Measurements from ENCODE around the gene ZFP64.
A peak's percentile ranks its signal among the peaks of the same experiment; 100 is the strongest.
"Not testable (repeated sequence)": the region's sequence is repeated elsewhere in the genome, so short reads cannot be mapped to it uniquely, and the experiment has no call there.

The ZFP64 gene

DNA sequence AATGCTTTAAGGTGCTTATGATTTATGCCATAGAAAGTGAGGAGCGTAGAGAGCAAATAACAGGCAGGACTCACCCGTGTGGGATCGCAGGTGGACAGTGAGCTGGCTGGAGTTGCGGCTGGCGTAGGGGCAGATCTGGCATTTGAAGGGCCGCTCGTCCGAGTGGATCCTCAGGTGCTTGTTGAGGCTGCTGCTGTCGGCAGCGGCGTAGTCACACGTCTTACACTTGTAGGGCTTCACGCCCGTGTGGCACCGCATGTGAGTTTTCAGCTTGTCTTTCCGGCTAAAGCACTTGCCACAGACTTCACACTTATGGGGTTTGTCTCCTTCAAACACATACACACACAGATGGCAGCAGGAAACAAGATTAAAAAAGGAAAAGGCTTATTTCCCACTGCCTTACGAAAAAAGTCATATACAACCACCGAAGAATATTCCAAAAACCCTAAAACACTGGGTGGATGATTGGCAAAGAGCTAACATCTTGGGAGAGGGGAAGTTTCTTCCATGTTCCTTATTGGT, 31.5 kb downstream of the ZFP64 start:
- DNase-seq (ENCODE audit: low spot score), result no peak
- FAIRE-seq, result no peak

DNA sequence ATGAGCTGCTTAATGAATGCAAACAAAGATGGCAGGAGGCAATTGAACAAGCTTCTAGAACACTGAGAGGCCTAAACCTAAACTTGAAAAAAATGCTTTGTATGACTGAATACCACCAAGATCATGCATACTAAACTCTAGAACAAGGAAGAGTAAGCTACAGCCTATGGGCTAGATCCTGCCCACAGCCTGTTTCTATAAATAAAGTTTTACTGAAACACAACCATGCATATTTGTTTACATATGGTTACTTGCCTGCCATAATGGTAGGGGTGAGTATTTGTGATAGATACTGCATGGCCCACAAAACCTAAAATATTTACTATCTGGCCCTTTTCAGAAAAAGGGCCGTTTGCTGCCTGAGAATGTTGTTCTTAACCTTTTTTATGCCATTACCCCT, 37.0 kb downstream of the ZFP64 start:
- FAIRE-seq (no peak), DNase-seq (ENCODE audit: low spot score) (no peak)

DNA sequence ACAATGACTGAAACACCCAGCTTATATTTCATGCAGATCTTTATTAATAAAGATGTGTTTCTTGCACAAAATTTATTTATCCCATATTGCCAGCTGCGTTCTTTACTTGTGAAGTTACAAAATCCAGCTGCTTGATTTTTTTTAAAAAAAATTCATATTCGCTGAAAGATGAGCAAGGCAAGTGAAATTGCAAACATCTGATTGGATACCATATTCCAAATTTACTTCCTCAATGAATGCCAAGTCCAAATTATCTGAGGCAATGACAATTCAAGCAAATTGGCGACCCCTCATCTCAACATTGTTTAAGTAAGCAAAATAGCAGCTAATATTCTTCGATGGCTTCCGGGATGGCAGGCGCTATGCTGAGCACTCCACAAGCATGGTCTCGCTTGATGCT, 37.7 kb downstream of the ZFP64 start:
- FAIRE-seq, result no peak

DNA sequence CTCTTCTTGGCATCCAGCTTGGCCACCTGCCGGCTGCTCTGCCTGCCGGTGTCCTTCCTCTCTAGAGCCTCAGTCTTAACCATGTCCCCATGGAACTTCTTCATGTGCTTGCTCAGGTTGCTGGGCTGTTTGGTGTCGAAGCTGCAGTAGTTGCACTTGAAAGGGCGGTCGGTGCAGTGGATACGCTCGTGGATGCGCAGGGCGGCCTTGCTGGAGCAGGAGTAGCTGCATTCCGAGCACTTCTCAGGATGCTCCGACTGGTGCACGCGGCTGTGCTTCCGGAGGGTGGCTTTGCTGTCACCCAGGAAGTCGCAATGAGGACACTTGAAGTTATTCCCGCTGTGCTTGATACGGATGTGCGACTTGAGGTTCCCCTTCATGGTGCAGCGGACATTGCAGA, 38.7 kb downstream of the ZFP64 start:
- FAIRE-seq, result no peak
- DNase-seq (ENCODE audit: low spot score), result no peak

More for the DNA sequence above, 37.7 kb downstream of the ZFP64 start:
- DNase-seq (ENCODE audit: low spot score), result no peak

DNA sequence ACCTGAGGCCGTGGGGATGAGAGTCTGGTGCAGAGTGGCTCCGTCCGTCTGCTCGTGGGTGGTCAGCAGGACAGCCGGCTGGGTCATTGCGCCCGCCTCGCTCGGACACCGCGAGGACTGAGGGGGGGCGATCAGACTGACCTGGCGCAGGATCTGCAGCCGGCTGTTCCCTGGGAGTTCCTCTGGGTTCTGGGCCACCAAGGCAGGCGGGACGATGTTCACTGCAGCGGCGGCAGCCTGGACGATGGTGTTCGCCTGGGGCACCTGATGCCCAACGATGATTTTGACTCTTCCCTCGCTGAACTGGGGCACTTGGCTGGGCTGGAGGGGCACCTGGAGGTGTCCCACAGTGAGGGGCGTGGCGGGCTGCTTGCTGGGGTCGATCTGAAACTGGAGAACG, 39.2 kb downstream of the ZFP64 start:
- no peak for FAIRE-seq
- DNase-seq (ENCODE audit: low spot score), result no peak

DNA sequence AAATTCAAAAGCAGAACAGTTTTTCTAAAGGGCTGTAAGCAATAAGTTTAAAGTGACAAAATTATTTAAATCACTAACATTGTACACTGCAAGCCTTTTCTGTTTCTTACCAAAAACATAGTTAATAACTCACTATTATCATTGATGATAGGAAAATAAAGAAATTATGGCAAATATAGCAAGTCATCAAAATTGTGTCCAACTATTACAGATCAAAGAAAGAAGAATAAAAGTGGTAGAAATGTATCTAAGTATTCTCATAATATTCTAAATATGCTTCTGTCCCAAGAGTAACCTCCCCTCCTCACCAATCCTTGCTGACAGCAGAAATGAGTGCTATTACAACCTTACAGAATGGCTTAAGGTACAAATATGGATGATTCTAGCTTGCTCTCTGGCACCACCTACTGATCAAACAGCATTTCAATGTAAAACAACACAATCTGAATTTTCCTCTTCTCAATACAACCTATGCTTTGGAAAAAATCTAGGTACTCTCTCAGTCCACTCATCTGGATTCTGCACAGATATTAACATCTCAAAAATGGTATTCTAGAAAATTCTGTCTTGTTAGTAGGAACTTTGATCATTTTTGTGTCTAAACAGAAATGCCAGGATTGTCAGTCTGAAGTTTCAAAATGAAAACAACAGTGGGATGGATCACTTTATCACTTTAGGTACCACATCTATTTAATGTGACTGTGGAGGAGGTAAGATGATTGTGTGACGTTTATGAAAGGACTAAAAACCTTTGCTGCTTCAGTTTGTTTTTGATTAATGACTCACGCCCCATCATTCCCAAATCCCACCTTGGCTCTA, 40.9 kb downstream of the ZFP64 start:
- DNase-seq (ENCODE audit: low spot score), result peak; percentile 51
- peak; percentile 70 for FAIRE-seq

DNA sequence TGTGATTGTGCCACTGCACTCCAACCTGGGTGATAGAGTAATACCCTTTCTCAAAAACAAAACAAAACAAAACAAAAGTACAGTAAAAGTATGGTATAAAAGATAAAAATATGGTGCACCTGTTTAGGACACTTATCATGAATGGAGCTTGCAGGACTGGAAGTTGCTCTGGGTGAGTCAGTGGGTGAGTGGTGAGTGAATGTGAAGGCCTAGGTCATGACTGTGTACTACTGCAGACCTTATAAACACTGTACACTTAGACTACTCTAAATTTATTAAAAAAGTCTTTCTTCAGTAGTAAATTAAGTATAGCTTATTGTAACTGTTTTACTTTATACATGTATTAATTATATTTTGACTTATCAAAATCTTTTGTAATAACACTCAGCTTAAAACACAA, 46.0 kb downstream of the ZFP64 start:
- FAIRE-seq (no peak), DNase-seq (ENCODE audit: low spot score) (no peak)

DNA sequence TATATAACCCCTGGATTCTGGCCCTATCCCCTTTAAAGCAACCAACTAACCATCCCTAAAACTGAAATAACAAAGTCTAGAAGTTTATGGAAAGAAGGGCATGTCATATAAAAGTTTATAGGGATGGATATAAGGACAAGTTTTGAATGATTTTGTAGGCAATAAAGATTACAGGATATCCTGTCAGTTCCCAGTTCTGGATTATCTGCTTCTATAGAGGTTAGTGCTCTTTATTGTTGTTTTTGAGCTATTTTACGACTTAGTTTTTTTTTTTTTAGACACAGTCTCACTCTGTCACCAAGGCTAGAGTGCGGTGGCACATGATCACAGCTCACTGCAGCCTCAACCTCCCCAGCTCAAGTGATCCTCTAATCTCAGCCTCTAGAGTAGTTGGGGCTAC, 48.3 kb downstream of the ZFP64 start:
- FAIRE-seq, result no peak
- no peak for DNase-seq (ENCODE audit: low spot score)

DNA sequence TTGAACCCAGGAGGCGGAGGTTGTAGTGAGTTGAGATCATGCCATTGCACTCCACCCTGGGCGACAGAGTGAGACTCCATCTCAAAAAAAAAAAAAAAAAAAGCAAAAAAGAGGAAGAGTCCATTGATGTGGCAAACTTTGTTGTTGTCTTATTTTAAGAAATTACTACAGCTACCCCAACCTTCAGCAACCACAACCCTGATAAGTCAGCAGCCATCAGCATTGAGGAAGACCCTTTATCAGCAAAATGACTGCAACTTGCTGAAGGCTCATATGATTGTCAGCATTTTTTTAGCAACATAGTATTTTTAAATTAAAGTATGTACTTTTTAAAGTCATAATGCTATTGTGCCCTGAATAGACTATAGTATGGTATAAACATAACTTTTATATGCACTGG, 48.8 kb downstream of the ZFP64 start:
- DNase-seq (ENCODE audit: low spot score) (no peak), FAIRE-seq (no peak)

DNA sequence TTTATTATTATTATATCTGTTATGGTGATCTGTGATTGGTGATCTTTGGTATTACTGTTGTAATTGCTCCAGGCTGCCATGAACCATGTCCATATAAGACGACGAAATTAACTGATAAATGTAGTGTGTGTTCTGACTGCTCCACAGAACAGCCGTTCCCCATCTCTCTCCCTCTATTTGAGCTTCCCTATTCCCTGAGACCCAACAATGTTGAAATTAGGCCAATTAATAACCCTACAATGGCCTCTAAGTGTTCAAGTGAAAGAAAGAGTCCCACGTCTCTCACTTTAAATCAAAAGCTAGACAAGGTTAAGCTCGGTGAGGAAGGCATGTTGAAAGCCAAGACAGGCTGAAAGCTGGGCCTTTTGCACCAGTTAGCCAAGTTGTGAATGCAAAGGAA, 51.6 kb downstream of the ZFP64 start:
- FAIRE-seq (no peak), DNase-seq (ENCODE audit: low spot score) (no peak)

DNA sequence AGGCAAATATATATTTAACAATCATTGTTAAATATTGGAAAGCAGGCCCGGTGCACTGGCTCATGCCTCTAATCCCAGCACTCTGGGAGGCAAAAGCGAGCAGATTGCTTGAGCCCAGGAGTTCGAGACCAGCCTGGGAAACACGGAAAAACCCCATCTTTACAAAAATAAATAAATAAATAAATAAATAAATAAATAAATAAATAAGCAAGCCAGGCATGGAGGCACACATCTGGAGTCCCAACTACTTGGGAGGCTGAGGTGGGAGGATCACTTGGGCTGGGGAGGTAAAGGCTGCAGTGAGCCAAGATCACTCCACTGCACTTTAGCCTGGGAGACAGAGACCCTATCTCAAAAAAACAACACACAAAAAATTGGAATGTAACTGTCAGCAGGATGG, 53.7 kb downstream of the ZFP64 start:
- FAIRE-seq (no peak), DNase-seq (ENCODE audit: low spot score) (no peak)

DNA sequence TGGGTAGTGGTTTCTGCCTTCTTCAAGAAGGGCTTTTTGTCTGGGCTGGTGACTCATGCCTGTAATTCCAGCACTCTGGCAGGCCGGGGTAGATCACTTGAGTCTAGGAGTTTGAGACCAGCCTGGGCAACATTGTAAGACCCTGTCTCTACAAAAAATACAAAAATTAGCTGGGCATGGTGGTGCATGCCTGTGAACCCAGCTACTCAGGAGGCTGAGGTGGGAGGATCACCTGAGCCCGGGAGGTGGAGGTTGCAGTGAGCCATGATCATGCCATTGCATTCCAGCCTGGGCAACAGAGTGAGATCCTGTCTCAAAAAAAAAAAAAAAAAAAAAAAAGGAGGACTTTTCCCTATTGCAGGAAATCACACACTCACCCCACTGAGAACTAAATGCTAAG, 57.9 kb downstream of the ZFP64 start:
- FAIRE-seq; DNase-seq (ENCODE audit: low spot score): not testable (repeated sequence)

DNA sequence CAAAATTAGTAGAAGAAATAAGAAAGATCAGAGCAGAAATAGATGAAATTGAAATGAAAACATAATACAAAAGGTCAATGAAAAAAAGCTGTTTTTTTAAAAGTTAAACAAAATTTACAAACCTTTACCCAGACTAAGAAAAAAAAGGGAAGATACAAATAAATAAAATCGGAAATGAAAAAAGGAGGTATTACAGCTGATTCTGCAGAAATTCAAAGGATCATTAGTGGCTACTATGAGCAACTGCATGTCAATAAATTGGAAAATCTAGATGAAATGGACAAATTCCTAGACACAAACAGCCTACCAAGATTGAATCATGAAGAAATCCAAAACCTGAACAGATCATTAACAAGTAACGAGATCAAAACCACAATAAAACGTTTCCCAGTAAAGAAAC, 59.2 kb downstream of the ZFP64 start:
- DNase-seq (ENCODE audit: low spot score), result no peak

DNA sequence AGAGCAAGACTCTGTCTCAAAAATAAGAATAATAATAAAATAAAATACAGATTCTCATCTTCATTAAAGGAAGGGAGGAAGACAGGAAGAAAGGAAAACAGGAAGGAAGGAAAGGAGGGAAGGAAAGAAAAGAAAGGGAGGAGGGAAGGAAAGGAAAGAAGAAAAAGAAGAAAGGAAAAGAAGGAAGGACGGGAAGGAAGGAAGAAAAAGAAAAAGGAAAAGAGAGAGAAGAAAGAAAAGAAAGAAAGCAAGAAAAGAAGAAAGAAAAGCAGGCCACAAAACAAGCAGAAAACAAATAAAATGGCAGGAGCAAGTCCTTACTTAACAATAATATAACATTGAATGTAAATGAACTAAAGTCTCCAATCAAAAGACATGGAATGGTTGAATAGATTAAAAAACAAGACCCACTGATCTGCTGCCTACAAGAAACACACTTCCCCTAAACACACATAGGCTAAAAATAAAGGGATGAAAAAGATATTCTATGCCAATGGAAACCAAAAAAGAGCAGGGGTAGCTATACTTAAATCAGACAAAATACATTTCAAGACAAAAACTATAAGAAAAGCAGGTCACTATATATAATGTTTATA, 60.4 kb downstream of the ZFP64 start:
- DNase-seq (ENCODE audit: low spot score) (no peak), FAIRE-seq (no peak)

More for the DNA sequence above, 59.2 kb downstream of the ZFP64 start:
- no peak for FAIRE-seq

DNA sequence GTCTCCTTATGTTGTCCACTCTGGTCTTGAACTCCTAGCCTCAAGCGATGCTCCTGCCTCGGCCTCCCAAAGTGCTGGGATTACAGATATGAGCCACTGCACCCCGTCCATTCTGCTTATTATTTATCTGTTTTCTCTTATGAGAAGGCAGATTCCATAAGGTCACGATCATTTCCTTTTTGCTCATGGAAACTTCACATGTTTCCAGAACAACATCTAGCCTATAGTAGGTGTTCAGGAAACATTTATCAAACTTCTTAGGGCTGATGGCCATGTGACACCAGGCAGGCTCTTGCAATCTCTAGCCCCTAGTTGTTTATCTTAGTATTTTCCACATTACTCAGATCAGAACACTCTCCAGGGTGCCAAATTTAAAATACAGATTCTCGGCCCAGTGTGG, 61.2 kb downstream of the ZFP64 start:
- no peak for DNase-seq (ENCODE audit: low spot score)

DNA sequence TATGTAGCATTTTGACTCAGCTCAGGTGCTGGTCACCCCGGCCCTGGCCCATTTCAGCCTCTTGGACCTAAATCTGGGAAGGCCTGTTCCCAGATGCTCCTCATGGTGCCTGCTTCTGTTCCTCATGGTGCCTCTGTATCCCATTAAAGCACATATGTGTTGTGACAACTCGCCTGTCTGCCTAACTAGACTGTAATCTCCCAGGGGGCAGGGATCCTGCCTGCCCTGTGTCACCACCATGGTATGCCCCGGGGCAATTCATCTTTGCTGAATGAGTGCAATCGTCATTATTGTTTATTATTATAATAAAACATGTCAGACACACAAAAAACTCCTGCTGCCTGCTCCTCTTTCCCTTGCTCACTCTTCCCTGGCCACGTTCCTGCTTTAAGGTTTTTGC, 62.0 kb downstream of the ZFP64 start:
- FAIRE-seq, result no peak
- no peak for DNase-seq (ENCODE audit: low spot score)

More for the DNA sequence above, 61.2 kb downstream of the ZFP64 start:
- FAIRE-seq, result no peak

DNA sequence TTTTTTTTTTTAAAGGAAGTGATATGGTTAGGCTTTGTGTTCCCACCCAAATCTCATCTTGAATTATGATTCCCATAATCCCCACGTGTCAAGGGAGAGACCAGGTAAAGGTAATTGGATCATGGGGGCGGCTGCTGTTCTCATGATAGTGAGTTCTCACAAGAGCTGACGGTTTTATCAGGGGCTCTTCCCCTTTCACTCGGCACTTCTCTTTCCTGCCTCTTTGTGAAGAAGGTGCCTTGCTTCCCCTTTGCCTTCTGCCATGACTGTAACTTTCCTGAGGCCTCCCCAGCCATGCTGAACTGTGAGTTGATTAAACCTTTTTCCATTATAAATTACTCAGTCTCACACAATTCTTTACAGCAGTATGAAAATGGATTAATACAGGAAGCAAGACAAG, 64.3 kb downstream of the ZFP64 start:
- DNase-seq (ENCODE audit: low spot score) (no peak), FAIRE-seq (no peak)

DNA sequence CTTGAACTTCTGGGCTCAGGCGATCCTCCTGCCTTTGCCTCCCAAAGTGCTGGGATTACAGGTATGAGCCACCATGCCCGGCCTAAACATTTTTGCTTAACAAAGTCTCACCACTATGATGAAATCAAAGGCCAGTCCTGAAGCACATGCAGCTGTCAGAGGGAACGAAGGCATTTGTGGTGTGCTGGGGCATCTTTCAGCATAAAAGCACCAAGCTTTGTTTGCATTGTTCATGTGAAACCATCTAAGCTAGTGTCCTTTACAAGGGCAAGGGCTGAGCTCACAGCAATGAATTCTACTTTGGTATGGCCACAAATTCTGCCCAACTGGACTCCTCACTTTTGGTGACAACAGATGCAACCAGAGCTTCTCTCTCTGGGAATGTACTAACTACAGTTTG, 66.8 kb downstream of the ZFP64 start:
- no peak for FAIRE-seq

DNA sequence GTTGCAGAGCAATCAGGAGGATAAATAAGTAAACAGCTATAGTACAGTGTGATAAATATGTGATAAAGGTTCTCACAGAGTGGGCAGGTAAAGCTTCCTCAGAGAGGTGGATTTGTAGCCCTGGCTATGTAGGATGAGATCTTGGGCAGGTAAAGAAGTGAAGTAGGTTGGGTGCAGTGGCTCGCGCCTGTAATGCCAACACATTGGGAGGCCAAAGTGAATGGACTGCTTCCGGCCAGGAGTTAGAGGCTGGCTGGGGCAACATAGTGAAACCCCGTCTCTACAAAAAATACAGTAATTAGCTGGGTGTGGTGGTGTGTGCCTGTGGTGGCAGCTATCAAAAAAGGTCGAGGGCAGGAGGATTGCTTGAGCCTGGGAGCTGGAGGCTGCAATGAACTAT, 72.9 kb downstream of the ZFP64 start:
- DNase-seq (ENCODE audit: low spot score), result no peak
- no peak for FAIRE-seq

More for the DNA sequence above, 66.8 kb downstream of the ZFP64 start:
- DNase-seq (ENCODE audit: low spot score), result no peak

DNA sequence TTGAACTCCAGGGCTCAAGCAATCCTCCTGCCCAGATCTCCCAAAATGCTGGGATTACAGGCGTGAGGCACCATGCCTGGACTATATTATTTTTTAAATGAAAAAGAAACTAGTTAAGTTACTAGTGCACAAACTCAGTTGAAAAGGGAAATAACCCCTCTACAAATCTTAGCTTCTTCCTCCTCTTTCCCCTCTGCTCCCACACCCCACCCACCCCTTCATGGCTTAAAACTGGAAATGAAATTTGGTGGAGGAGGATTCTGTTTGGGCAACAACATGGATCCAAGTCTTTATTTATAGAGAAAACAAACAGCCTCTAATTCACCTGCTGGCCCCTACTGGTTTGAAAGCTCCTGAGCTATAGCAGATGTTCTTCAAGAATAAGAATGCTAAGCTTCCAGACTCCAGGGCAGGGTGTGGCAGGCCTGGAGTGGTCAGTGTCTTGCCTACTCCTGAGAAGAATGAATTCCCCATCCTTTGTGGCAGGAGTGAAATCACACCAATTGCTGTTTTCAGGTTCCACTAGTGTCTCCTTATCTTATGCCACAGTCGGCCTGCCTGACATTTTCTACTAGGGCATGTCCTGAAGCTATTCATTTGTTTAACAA, 73.5 kb downstream of the ZFP64 start:
- DNase-seq (ENCODE audit: low spot score) (no peak), FAIRE-seq (no peak)

DNA sequence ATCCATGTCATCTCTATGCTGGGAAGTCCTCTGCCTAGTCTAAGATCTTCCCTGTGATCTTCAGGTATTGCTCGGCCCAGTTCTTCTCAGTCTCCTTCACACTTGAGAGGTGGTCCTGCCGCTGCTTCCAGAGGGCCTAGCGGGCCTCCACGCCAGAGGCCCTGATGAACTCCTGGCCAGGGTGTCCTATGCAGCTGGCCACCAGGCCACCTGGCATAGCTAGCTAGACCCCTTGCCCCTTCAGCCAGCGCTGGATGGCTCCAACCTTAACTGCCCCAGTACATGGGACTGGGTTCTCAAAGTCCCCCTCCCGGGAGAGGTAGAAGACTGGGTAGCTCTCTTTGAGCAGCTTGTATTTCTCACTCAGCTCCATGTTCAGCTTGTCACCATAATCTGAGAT, 81.1 kb downstream of the ZFP64 start:
- no peak for DNase-seq (ENCODE audit: low spot score)
- no peak for FAIRE-seq
